Activated CD4-positive, alpha-beta T cell treated with anti-CD3 and anti-CD28 coated beads, Interleukin-2, amount 50 U/mL, for 24 hours (primary cell): ENCODE data around the gene KRT80.
"Not testable (repeated sequence)": the region's sequence is repeated elsewhere in the genome, so short reads cannot be mapped to it uniquely, and the experiment has no call there.

Experiments used
- DNase-seq, 2 donors: peaks; one replicate each; pipeline ENCODE4 v3.0.0-alpha.2; 2020; ENCODE audit warnings: low read depth in 1 of 2, low spot score in 1 of 2

Gene KRT80

GRCh38 chr12:52191841-52192791 lies at the start of gene KRT80:
Gene KRT80, minus strand, starts transcription at chr12:52192014. Its CDS starts 112 bp downstream, at chr12:52191902.
- no peak for DNase-seq

GRCh38 chr12:52241205-52241842 lies 49.5 kb upstream of the KRT80 start:
- DNase-seq: no peak

GRCh38 chr12:52240247-52240646 lies 48.4 kb upstream of the KRT80 start:
- not testable (repeated sequence) for DNase-seq

DNA sequence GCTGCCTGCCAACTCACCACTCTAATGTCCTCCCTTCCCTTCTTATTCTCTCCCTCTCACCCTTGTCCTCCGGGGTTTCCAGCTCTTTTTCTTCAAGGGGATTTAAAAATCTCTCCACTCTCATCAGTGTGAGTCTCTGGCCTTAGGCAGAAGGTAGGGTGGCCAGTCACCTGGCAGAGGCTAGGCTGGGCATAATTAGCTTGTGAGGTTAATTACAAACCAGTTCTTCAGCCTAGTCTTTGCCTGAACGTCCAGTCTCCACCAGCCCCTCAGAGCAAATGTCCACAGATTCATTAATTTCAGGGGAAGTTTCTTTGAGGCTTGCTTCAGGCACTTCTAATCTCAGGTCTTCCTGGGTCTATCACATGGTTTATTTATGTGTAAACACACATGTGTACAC lies 48.0 kb upstream of the KRT80 start:
- no peak for DNase-seq

- DNase-seq: no peak
Observed at GRCh38 chr12:52238916-52239646, 47.3 kb upstream of the KRT80 start.

GRCh38 chr12:52238207-52238840 lies 46.5 kb upstream of the KRT80 start:
- DNase-seq: no peak

DNA sequence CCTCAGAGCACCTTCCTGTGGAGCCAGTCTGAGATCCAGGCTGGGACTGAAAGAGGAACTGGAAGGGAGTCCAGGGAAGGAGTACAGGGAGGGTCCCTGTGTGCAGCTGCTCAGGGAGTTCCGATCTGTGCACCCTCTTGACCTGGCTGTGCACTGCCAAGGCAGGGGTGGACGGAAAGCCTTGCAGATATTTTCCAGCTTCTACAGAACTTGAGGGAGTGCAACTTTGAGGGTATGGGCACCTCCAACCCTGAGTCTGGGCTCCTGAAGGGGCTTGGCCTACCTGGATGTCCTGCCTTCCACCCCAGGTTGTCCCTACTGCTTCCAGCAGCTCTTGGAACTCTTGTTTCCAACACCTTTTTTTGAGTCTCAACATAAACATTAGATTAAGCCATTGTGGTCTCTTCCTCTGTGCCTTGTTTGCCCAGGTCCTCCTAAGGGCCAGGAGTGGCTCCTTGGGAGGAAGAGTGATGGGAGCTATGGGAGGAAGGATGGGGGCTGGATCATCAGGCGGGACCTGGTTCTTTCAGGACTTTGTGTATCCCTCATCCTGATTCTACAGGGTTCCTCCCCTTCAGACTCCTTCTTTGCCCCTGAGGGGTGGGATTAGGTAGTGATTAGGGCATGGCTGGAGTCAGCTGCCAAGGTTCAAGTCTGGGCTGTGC lies 44.7 kb upstream of the KRT80 start:
- no peak for DNase-seq

GRCh38 chr12:52235822-52236361 lies 44.1 kb upstream of the KRT80 start:
- no peak for DNase-seq

DNA sequence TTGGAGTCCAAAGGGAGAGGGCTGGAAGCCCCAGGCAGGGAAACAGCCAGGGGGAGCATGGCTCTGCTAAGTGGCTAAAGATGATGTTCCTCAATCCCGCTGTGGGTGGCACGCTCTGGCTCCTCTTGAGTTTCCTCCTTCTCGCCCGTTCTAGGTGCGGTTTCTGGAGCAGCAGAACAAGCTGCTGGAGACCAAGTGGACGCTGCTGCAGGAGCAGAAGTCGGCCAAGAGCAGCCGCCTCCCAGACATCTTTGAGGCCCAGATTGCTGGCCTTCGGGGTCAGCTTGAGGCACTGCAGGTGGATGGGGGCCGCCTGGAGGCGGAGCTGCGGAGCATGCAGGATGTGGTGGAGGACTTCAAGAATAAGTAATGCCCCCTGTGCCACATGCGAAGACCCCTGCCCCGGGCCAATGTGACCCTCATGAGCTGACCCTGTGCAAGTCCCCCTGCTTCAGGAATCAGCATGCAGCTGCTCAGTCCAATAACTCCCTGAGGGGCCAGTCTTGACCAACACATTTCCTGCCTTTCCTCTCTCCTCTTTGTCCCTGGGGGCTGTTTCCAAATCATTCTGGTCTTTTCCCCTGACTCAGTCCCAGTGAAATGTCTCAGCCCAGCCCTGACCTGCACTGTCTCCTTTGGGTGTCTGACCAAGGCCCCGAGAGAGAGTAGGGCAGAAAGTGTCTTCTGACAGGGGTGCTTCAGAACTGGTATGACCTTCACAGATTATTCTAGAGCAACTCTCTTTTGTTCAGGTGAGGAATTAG lies 43.4 kb upstream of the KRT80 start:
- no peak for DNase-seq

DNA sequence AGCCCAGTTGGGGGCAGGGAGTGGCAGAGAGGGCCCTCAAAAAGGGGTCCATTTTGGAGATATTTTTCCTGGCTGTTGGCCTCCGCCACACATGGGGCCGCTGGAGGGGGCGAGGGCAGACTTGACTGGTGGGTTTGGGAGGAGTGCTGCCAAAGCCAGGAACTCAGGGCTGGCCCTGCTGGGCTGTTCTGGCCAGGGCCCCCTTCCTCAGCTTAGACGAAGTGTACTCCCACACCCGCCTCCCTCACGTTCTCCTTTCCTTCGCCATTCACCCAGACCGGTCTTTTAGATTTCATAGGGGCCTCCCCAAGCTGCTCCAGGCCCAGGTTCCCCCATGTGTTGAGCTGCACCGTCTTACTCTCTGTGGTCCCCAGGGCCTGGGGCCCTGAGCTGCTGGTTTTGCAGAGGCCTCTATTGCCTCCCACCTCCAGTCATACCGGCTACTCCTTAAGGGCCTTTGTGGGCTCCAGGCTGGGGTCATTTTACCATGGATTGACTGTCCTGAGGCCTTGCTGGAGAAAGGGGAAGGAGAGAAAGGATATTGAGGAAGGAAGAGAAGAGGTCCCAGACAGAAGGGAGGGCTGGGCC lies 42.5 kb upstream of the KRT80 start:
- DNase-seq: no peak

DNA sequence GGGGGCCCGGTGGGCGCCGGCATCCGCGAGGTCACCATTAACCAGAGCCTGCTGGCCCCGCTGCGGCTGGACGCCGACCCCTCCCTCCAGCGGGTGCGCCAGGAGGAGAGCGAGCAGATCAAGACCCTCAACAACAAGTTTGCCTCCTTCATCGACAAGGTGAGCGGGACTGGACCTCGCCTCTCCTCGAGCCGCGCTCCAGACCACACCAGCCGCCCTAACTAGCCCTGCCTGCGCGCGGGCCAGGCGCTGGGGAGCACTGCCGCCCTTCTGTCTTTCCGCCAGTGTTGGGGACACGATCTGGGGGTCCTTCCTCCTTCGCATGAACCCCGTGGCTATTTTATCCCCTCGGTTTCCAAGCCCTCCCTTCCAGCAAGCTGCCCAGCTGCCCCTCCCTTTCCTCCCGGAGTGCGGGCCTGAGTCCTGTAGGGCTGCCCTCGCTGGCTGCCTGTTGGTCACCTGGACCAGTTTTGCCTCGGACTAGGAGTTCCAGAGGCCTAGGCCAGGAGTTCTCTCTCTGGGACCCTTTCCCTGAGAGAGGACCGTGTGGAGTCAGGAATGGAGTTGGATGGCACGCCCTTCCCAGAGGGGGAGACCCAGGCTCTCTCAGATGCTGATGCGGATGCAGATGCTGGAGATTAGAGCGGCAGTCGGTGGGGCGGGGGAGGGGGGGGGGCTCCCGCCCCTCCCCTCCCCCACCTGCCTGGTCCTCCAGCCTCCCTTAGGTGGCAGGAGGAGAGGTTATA lies 41.8 kb upstream of the KRT80 start:
- DNase-seq: no peak

- no peak for DNase-seq
Observed at GRCh38 chr12:52232674-52233461, 41.1 kb upstream of the KRT80 start, which contains the start of gene KRT7. Gene KRT7, plus strand, starts transcription at chr12:52233243. Its CDS starts 54 bp downstream, at chr12:52233297.

- no peak for DNase-seq
Observed at GRCh38 chr12:52232203-52232673, 40.4 kb upstream of the KRT80 start.

DNA sequence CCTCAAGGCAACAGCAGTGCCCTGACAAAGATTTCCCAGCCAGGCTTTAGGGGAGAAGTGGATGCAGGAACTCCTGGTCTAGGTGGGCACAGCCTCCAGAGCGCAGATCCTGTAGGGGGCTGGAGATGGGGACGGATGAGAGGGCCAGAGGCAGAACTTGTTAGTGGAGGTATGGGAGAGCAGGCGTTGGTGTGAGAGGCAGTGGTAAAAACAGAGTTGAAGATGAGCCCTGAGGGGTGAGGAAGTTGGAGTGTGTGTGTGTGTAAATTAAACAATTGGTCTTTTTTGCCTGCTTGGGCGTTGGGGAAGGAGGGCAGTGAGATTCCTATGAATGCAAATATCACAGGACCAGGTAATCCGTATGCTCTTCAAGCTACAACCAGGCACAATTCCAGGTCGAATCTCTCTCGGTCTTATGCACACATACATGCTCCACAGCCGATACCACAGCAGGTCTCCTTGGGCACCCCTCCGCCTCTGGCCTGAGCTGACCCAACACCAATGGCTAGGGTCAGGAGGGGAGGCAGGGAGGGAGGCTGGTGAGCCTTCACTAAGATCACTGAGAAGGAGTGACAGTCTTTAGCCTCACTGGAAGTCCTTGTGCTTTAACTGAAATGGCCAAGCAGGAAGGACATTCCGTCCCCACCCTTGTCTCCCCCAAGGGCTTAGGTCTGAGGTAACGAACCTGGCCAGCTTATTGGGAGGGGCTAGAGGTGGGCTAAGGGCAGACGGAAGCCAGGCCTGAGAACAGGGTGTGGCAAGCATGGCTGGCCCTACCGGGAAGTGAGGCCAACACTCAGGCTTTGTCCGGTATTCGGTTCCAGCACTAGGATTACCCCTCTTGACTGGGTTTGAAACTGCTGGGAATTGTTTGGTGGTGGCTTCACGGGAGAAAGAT lies 39.7 kb upstream of the KRT80 start:
- DNase-seq: no peak

GRCh38 chr12:52230364-52231281 lies 38.8 kb upstream of the KRT80 start:
- no peak for DNase-seq
